BJ (cell line): ENCODE data around the gene GNAS-AS1. TPM values are rescaled to one million over a fixed set of nuclear protein-coding genes. Genes with fewer than 3 reads are reported as not detected.

Experiments
- CTCF ChIA-PET: fragments of 350-600 bp; formaldehyde crosslinking; extraction: SDS; loops from one replicate; lab custom pipeline; 2021; ENCODE audit warnings: antibody characterized with exemption, inconsistent platforms; lab: Yijun Ruan, JAX
- POLR2A ChIA-PET: fragments of 300-600 bp; sonication (Branson Sonifier 250); formaldehyde crosslinking; extraction: SDS; loops from one replicate; lab custom pipeline; 2021; ENCODE audit warnings: antibody characterized with exemption; lab: Charles Lee
- DNase-seq: peaks from one replicate; pipeline ENCODE4 v3.0.0-alpha.2; 2011; ENCODE audit warnings: low read depth
- H3K27me3 ChIP-seq: 2 replicates; pipeline ENCODE4 v1.6.0; 2011; ENCODE audit warnings: low read length; ENCODE audit not compliant: control insufficient read depth, insufficient read depth
- H3K36me3 ChIP-seq: 2 replicates; pipeline ENCODE4 v1.5.1; 2011; ENCODE audit warnings: low read length; ENCODE audit not compliant: control insufficient read depth, insufficient read depth
- H3K4me3 ChIP-seq: 2 replicates; pipeline ENCODE4 v1.5.1; 2011; ENCODE audit warnings: low read depth, mild to moderate bottlenecking, control low read depth, low read length
- CTCF ChIP-seq: IDR thresholded peaks from 2 replicates; pipeline ENCODE4 v1.5.1; 2011; ENCODE audit warnings: low read depth, mild to moderate bottlenecking, control low read depth, inconsistent platforms, low read length, moderate library complexity; ENCODE audit not compliant: insufficient read depth
- polyA minus RNA-seq: library from RNA; depleted of rRNA, polyadenylated mRNA; stranded (reverse); fragments of >200 nt; gene quantifications from 2 replicates; pipeline ENCODE4 v1.2.3, GENCODE V29; 2011; rRNA and poly(A)+ RNA removed
- polyA plus RNA-seq: library from polyadenylated mRNA; depleted of rRNA; stranded (reverse); fragments of >200 nt; gene quantifications from 2 replicates; pipeline ENCODE4 v1.2.3, GENCODE V29; 2011; rRNA removed

Gene GNAS-AS1
- 0.42 and 0.45 TPM in 2 replicates for polyA plus RNA-seq
- polyA minus RNA-seq: 0.15 and 0.57 TPM in 2 replicates

- POLR2A ChIA-PET: no interaction called here
Observed at GRCh38 chr20:58850693-58851174, at the start of gene GNAS-AS1. TSS of gene GNAS-AS1 (minus strand) at chr20:58850902.

GRCh38 chr20:58900397-58900796 is 49.7 kb upstream of the GNAS-AS1 start:
- Histone ChIP-seq H3K4me3 (no peak overlapping the region), H3K36me3 (peaks cover 9% of the 10 kb centered on the region), H3K27me3 (no peaks in the 10 kb centered on the region)
- ChIA-PET POLR2A (interaction anchor here (0.5 to 0.6 kb wide), 2 partner anchors 187 to 344 kb away, joined by 3 read pairs; no protein-coding TSS in a partner anchor), CTCF (no interaction called here)
- DNase-seq: no peak
- TF ChIP-seq CTCF: no peak

More at GRCh38 chr20:58850693-58851174, at the start of gene GNAS-AS1:
- Histone ChIP-seq H3K4me3 (peak within 1 kb of the TSS; percentile 72), H3K36me3 (no peaks in the 10 kb centered on the region), H3K27me3 (peaks cover 14% of the 10 kb centered on the region)
- CTCF ChIA-PET: interaction anchor here (0.9 to 1.9 kb wide), 5 partner anchors 38 to 616 kb away, joined by 3 to 6 read pairs (median 4); partner anchors contain the start of gene STX16
- 0 out of 2 replicates have a peak, but pooled peaks have one; percentile 21 for TF ChIP-seq CTCF
- no peak for DNase-seq

GRCh38 chr20:58899512-58899911 is 48.8 kb upstream of the GNAS-AS1 start:
- no peak for DNase-seq
- no peak for TF ChIP-seq CTCF
- CTCF ChIA-PET: interaction anchor here (1.7 kb wide), 1 partner anchor 8 kb away, joined by 4 read pairs; no protein-coding TSS in a partner anchor
- H3K36me3 ChIP-seq: peaks cover 7% of the 10 kb centered on the region
- POLR2A ChIA-PET: no interaction called here
- H3K4me3 ChIP-seq: no peak overlapping the region
- H3K27me3 ChIP-seq: no peaks in the 10 kb centered on the region

GRCh38 chr20:58898629-58899408 is 48.1 kb upstream of the GNAS-AS1 start:
- POLR2A ChIA-PET: no interaction called here
- CTCF ChIA-PET: interaction anchor here (1.1 to 1.7 kb wide), 3 partner anchors 9 to 29 kb away, joined by 4 read pairs; no protein-coding TSS in a partner anchor
- TF ChIP-seq CTCF: no peak
- H3K4me3 ChIP-seq: no peak overlapping the region
- H3K36me3 ChIP-seq: peaks cover 7% of the 10 kb centered on the region
- no peaks in the 10 kb centered on the region for H3K27me3 ChIP-seq
- DNase-seq: no peak

- H3K4me3 ChIP-seq: no peak overlapping the region
- DNase-seq: no peak
- H3K27me3 ChIP-seq: no peaks in the 10 kb centered on the region
- CTCF ChIA-PET: interaction anchor here (1.1 to 1.2 kb wide), 2 partner anchors 10 to 27 kb away, joined by 4 read pairs; no protein-coding TSS in a partner anchor
- no peak for TF ChIP-seq CTCF
- POLR2A ChIA-PET: no interaction called here
- H3K36me3 ChIP-seq: no peaks in the 10 kb centered on the region
Observed at GRCh38 chr20:58897488-58897887, 46.8 kb upstream of the GNAS-AS1 start.
